ENCODE measurements around the gene NFIB. TPM values are rescaled to one million over a fixed set of nuclear protein-coding genes. Genes with fewer than 3 reads are reported as not detected.

Gene NFIB
- total RNA-seq, 1 donor from 2014 or later = 76.4 TPM

GRCh38 chr9:14198841-14199455 lies 115.0 kb downstream of the NFIB start:
- Mint-ChIP-seq H3K4me1 (ENCODE audit: unreplicated experiment) (peaks cover 67% of the 10 kb centered on the region), H3K9me3 (no peaks in the 10 kb centered on the region), H3K4me3 (no peak overlapping the region), H3K36me3 (peaks cover 9% of the 10 kb centered on the region), H3K27me3 (no peaks in the 10 kb centered on the region), H3K27ac (no peak overlapping the region)
- TF ChIP-seq, protein P1, sequence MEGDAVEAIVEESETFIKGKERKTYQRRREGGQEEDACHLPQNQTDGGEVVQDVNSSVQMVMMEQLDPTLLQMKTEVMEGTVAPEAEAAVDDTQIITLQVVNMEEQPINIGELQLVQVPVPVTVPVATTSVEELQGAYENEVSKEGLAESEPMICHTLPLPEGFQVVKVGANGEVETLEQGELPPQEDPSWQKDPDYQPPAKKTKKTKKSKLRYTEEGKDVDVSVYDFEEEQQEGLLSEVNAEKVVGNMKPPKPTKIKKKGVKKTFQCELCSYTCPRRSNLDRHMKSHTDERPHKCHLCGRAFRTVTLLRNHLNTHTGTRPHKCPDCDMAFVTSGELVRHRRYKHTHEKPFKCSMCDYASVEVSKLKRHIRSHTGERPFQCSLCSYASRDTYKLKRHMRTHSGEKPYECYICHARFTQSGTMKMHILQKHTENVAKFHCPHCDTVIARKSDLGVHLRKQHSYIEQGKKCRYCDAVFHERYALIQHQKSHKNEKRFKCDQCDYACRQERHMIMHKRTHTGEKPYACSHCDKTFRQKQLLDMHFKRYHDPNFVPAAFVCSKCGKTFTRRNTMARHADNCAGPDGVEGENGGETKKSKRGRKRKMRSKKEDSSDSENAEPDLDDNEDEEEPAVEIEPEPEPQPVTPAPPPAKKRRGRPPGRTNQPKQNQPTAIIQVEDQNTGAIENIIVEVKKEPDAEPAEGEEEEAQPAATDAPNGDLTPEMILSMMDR (conservative IDR thresholded peaks at IDR 0.05) = no peak
- no peak for DNase-seq (ENCODE audit: extremely low spot score, unreplicated experiment)

DNA sequence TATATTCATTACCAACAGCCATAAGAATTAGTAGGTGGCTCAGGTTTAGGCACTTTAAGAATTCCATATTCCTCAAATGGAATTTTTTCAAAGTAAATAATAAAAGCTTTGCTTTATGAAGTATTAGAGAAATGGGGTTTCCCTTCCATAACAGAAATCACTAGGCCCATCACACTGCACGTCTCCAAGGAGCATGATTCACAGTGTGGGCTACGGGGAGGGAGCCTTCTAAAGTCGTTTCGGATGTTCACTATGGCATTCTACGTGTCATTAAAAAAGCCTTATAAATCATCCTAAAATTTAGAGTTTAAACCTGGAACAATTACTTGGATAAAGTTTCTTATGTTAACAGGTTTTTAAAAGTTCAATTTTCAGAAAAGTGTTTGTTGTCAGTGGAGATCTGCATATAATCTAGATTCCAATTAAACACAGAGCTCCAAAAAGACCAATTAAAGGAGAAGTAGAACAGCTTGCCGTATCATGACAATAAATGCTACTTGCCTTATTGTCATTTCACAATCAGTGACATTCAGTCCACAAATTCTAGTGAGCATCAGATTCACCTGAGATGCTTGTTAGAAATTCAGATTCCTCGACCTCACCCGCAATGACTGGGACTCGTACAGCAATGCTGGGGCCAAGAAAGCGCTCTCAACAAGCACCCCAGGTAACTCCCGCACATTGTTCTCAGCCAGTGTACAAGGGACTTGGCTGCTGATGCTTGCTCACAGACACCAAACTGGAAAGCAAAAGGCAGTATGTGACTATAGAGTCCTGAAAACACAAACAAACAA lies 115.7 kb downstream of the NFIB start:
- H3K27ac Mint-ChIP-seq = no peak overlapping the region
- no peaks in the 10 kb centered on the region for H3K9me3 Mint-ChIP-seq
- peaks cover 67% of the 10 kb centered on the region for H3K4me1 Mint-ChIP-seq (ENCODE audit: unreplicated experiment)
- no peak for DNase-seq (ENCODE audit: extremely low spot score, unreplicated experiment)
- H3K36me3 Mint-ChIP-seq = peaks cover 4% of the 10 kb centered on the region
- H3K27me3 Mint-ChIP-seq = no peaks in the 10 kb centered on the region
- no peak overlapping the region for H3K4me3 Mint-ChIP-seq
- TF ChIP-seq, protein P1 (conservative IDR thresholded peaks at IDR 0.05) = no peak

- H3K4me3 Mint-ChIP-seq = peak overlapping the region; percentile 29
- H3K4me1 Mint-ChIP-seq (ENCODE audit: unreplicated experiment) = peaks cover 68% of the 10 kb centered on the region
- DNase-seq (ENCODE audit: extremely low spot score, unreplicated experiment) = no peak
- peaks cover 7% of the 10 kb centered on the region for H3K36me3 Mint-ChIP-seq
- peak overlapping the region; percentile 27 for H3K27ac Mint-ChIP-seq
- no peaks in the 10 kb centered on the region for H3K9me3 Mint-ChIP-seq
- TF ChIP-seq, protein P1 (conservative IDR thresholded peaks at IDR 0.05) = no peak
- no peaks in the 10 kb centered on the region for H3K27me3 Mint-ChIP-seq
These were observed 116.5 kb downstream of the NFIB start for GRCh38 chr9:14197325-14197858.

GRCh38 chr9:14193328-14193990 lies 120.5 kb downstream of the NFIB start:
- Mint-ChIP-seq H3K27ac (no peak overlapping the region), H3K36me3 (peaks cover 8% of the 10 kb centered on the region), H3K9me3 (no peaks in the 10 kb centered on the region), H3K27me3 (no peaks in the 10 kb centered on the region), H3K4me1 (ENCODE audit: unreplicated experiment) (peaks cover 60% of the 10 kb centered on the region), H3K4me3 (no peak overlapping the region)
- DNase-seq (ENCODE audit: extremely low spot score, unreplicated experiment) = no peak
- TF ChIP-seq, protein P1 (conservative IDR thresholded peaks at IDR 0.05) = no peak

DNA sequence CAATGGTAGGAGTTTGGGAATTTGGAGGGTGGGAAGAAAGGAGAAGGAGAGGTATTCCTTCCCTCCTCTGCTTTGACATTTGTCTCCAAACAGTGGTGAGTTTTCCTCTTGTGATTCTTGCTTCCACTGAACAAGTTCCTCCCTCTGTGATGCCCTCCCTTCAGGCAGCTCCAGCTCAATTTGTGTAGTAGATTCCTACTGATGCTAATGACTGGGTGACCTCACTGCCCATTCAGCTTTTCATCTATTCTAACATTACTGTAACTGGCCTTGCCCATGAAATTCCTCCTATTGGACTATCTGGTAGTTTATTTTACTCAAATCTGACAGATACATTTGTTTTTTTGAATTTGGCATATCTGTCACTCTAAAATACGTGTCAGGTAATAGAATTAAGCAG lies 121.4 kb downstream of the NFIB start:
- peaks cover 60% of the 10 kb centered on the region for H3K4me1 Mint-ChIP-seq (ENCODE audit: unreplicated experiment)
- no peak overlapping the region for H3K27ac Mint-ChIP-seq
- peaks cover 8% of the 10 kb centered on the region for H3K36me3 Mint-ChIP-seq
- no peak for DNase-seq (ENCODE audit: extremely low spot score, unreplicated experiment)
- no peaks in the 10 kb centered on the region for H3K9me3 Mint-ChIP-seq
- TF ChIP-seq, protein P1 (conservative IDR thresholded peaks at IDR 0.05) = no peak
- H3K4me3 Mint-ChIP-seq = no peak overlapping the region
- no peaks in the 10 kb centered on the region for H3K27me3 Mint-ChIP-seq
